Upper lobe of right lung (tissue), 1 donor: ENCODE data around the gene RUNX2. TPM values are rescaled to one million over a fixed set of nuclear protein-coding genes. Genes with fewer than 3 reads are reported as not detected.

Experiments
- ATAC-seq: fragments of 200-7000 bp; cut with Tn5 transposase; one replicate; pipeline ENCODE4 v1.9.1; 2020; ENCODE audit warnings: mild to moderate bottlenecking, moderate library complexity
- DNase-seq: peaks from one replicate; pipeline ENCODE4 v3.0.0-alpha.2; 2020
- H3K27ac ChIP-seq: fragments of 200-600 bp; one replicate; pipeline ENCODE4 v1.8.0; 2022
- H3K27me3 ChIP-seq: fragments of 200-600 bp; one replicate; pipeline ENCODE4 v1.8.0; 2022; ENCODE audit warnings: mild to moderate bottlenecking
- H3K36me3 ChIP-seq: fragments of 200-600 bp; one replicate; pipeline ENCODE4 v1.8.0; 2022
- H3K4me1 ChIP-seq: fragments of 200-600 bp; one replicate; pipeline ENCODE4 v1.8.0; 2022
- H3K4me3 ChIP-seq: fragments of 200-600 bp; one replicate; pipeline ENCODE4 v1.8.0; 2022; ENCODE audit warnings: mild to moderate bottlenecking
- H3K9me3 ChIP-seq: fragments of 200-600 bp; one replicate; pipeline ENCODE4 v1.8.0; 2022
- CTCF ChIP-seq: fragments of 200-600 bp; IDR thresholded peaks from one replicate; pipeline ENCODE4 v1.8.0; 2022; ENCODE audit warnings: antibody characterized with exemption
- intact Hi-C: fragments of 100-400 bp; cut with DNase I; formaldehyde crosslinking; loops from one replicate; pipeline ENCODE4 v1.11.0; 2022
- total RNA-seq: library from RNA; stranded (reverse); fragmentation: NEBNext Ultra II Directional; extraction: Animal tissue kit (Norgen Biotek cat#: 25700); gene quantifications from one replicate; pipeline ENCODE4 v1.2.1, GENCODE V29; 2021
- donor health status: DM: no; HTN: yes; CAD: no; lungs with severe emphysema.

Gene RUNX2
- total RNA-seq, 1 donor from 2014 or later, result 4.6 TPM

GRCh38 chr6:45606831-45607400 lies 278.8 kb downstream of the RUNX2 start:
- H3K4me3 ChIP-seq, result no peak overlapping the region
- no peak for DNase-seq
- intact Hi-C loops, result no loop called here
- no peak overlapping the region for H3K27ac ChIP-seq
- H3K27me3 ChIP-seq, result no peaks in the 10 kb centered on the region
- H3K4me1 ChIP-seq, result no peaks in the 10 kb centered on the region
- no peak for TF ChIP-seq CTCF
- H3K9me3 ChIP-seq, result no peaks in the 10 kb centered on the region
- no peak for ATAC-seq
- no peaks in the 10 kb centered on the region for H3K36me3 ChIP-seq

- no peak overlapping the region for H3K27ac ChIP-seq
- TF ChIP-seq CTCF, result no peak
- intact Hi-C loops, result no loop called here
- H3K27me3 ChIP-seq, result no peaks in the 10 kb centered on the region
- H3K4me1 ChIP-seq, result no peaks in the 10 kb centered on the region
- DNase-seq (no peak), ATAC-seq (no peak)
- no peaks in the 10 kb centered on the region for H3K36me3 ChIP-seq
- no peaks in the 10 kb centered on the region for H3K9me3 ChIP-seq
- H3K4me3 ChIP-seq, result no peak overlapping the region
Observed at GRCh38 chr6:45607798-45608197, 279.7 kb downstream of the RUNX2 start.

GRCh38 chr6:45608252-45608913 lies 280.3 kb downstream of the RUNX2 start:
- no peak overlapping the region for H3K4me3 ChIP-seq
- DNase-seq (no peak), ATAC-seq (no peak)
- intact Hi-C loops, result no loop called here
- no peak overlapping the region for H3K27ac ChIP-seq
- H3K4me1 ChIP-seq, result no peaks in the 10 kb centered on the region
- no peaks in the 10 kb centered on the region for H3K27me3 ChIP-seq
- no peaks in the 10 kb centered on the region for H3K9me3 ChIP-seq
- H3K36me3 ChIP-seq, result no peaks in the 10 kb centered on the region
- no peak for TF ChIP-seq CTCF

GRCh38 chr6:45609141-45609638 lies 281.1 kb downstream of the RUNX2 start:
- DNase-seq (peak; percentile 65), ATAC-seq (peak; percentile 73)
- Histone ChIP-seq H3K9me3 (no peaks in the 10 kb centered on the region), H3K27me3 (no peaks in the 10 kb centered on the region), H3K4me3 (no peak overlapping the region), H3K36me3 (no peaks in the 10 kb centered on the region), H3K27ac (no peak overlapping the region), H3K4me1 (no peaks in the 10 kb centered on the region)
- intact Hi-C loops, result no loop called here
- TF ChIP-seq CTCF, result no peak

- no peak for DNase-seq
- H3K36me3 ChIP-seq, result no peaks in the 10 kb centered on the region
- no peak for ATAC-seq
- H3K4me3 ChIP-seq, result no peak overlapping the region
- no peak overlapping the region for H3K27ac ChIP-seq
- no peaks in the 10 kb centered on the region for H3K4me1 ChIP-seq
- intact Hi-C loops, result no loop called here
- no peak for TF ChIP-seq CTCF
- no peaks in the 10 kb centered on the region for H3K27me3 ChIP-seq
- H3K9me3 ChIP-seq, result no peaks in the 10 kb centered on the region
Observed at GRCh38 chr6:45610374-45610773, 282.2 kb downstream of the RUNX2 start.
